Measurements from ENCODE around the gene LMCD1.

Gene LMCD1

DNA sequence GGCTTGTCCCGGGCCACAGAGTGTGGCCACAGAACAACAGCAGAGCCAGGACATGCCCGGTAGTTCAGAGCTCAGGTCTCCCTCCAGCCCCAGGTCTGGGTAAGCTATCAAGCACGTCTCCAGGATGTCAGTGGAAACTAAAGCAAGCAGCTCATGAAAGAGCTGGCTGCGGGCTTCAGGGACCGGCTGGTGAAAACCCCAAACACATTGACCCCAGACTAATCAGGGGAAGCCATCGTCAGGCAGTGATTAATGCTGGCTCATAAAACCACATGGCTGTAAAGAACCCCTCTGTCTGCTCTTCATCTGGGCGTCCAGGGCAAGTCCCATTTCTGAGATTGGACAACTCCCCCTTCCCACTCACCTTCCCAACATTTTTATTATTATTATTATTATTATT lies 37.8 kb downstream of the LMCD1 start:
- no peak for DNase-seq

DNA sequence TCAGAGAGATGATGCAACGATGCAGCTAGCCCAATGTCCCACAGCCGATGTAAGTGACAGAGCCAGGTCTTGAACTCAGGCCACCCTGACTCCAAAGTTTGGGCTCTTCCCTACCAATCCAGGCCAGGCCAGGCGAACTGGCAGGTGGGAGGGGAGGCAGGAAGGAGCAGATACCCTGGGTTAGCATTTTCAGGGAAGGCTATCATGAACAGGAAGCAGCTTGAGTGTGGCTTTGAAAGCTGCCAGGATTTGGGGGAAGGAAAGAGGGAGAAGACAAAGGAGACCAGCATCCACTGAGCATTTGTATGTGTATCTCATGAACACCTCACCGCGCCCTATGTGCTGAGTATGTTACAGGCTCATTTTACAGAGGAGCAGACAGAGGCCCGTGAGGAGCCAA lies 38.8 kb downstream of the LMCD1 start:
- no peak for DNase-seq

DNA sequence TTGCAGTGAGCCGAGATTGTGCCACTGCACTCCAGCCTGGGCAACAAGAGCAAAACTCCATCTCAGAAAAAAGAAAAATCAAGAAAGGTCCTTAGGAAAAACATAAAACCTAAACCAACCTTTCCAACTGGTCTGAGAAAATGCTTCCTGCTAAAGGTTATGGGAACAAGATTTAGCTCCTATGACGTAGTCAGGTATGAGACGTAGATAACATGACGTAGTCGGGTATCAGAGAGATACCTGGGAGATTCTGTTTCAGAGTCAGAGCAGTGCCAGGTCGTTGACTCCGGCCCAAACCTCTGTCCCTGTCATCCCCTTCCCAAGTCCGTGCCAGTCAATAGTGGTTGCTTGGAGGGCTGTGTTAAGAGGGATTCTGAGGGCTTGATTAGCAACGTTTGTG lies 39.9 kb downstream of the LMCD1 start:
- DNase-seq, result no peak

DNA sequence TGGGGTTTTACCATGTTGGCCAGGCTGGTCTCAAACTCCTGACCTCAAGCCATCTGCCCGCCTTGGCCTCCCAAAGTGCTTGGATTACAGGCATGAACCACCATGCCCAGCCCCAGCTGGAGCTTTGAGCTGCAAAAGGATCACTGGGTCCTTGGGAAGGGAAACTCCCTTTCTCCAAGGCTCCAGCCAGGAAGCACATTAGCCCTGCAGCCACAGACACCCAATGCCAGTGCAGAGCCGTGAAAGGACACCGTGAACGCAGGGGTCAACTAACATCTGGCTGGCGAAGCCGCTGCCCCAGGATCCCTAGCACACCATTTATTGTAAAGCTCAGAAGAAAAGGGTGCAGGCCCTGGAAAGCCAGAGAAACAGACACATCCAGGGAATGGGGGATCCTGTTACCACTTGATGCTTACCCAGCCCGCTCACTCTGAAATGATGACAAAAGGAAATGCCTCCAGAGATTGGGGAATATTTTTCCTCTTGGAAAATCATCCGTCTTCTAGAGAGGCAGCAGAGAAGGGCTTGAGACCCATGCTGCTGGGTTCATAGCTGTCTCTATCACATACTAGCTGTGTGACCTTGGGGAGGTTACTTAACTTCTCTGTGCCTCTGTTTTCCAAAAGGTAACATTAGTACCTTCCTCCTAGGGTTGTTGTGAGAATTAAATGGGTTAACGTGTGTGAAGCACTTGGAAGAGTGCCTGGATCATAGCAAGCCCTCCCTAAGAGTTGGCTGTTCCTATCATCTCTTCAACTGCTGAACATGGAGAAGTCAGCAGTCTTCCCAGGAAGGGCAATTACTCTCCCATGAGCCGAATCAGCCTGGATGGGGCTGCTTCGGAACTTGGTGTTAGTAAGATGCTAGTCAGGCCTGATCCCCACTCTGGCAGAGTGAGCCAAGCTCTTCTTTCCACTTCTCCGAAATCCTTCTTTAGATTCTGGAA lies 40.8 kb downstream of the LMCD1 start:
- no peak for DNase-seq

DNA sequence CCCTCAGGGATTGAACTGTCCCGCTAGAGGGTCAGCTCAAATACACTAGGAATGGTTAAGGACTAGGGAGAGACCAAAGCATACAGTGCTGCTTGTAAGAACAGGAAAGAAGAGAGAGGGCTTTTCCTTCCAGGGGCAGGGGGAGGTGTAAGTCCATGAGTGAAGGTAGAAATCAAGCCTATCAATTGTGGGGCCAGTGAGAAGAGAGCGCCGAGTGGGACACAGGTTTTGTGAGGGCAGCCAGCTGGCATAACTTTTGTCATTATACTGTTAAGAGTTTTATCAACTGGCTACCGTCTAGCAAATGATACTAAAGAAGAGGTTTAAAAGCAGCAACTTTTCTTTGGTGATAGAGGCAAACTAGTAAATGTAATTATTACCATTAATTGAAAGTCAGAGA lies 45.0 kb downstream of the LMCD1 start:
- no peak for DNase-seq

DNA sequence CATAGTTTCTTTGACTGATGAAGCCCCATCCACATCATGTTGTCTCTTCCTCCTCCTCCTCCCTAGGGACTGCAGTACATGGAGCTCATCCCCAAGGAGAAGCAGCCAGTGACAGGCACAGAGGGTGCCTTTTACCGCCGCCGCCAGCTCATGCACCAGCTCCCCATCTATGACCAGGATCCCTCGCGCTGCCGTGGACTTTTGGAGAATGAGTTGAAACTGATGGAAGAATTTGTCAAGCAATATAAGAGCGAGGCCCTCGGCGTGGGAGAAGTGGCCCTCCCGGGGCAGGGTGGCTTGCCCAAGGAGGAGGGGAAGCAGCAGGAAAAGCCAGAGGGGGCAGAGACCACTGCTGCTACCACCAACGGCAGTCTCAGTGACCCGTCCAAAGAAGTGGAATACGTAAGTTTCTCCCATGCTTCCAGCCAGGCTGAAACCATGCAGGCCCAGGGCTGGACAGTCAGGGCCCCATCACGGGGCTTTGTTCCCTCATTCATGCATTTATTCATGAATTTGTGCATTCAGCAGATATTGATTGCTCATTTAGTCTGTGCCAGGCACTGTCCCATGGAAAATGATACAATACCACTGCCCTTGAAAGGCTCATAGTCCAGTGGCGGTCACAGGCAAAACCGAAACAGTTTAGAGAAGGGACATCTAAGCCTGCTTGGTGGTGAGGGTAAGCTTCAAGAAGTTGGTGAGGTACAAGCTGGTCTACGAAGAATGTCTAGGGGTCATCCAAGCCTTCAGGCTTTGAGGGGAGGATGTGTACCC lies 47.1 kb downstream of the LMCD1 start:
- no peak for DNase-seq

DNA sequence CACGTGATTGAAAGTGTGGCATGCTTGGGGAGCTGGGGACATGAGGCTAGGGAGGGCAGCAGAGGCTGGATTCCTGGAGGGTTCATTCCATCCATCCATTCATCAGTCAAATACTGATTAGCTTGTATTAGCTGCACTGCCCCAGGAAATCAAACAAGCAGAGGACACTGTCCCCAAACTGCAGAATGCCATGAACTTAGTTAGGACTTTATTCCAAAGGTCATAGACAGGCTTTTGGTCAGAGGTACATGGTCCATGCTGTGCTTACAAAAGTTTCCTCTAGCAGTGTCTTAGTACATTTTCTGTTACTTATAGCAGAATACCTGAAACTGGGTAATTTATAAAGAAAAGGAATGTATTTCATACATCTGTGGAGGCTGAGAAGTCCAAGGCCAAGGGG lies 47.7 kb downstream of the LMCD1 start:
- DNase-seq, result no peak

DNA sequence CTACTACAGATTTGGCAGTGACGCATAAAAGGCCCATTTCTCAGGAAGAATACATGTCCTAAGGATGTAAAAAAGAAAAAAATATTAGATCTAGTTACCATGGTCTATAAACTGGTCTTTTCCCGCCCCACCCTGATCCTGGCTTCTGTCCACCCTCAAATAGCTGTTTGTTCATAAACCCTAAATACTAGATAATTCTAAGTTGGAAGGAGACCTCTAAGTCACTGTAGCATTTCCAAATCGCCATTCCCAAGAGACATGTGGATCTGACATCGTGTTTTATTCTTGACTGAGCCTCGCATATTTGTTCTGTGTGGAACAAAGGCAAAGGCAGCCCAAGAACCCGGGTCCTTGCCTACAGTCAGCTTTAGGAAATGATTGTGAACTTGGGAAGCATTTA lies 49.0 kb downstream of the LMCD1 start:
- no peak for DNase-seq

DNA sequence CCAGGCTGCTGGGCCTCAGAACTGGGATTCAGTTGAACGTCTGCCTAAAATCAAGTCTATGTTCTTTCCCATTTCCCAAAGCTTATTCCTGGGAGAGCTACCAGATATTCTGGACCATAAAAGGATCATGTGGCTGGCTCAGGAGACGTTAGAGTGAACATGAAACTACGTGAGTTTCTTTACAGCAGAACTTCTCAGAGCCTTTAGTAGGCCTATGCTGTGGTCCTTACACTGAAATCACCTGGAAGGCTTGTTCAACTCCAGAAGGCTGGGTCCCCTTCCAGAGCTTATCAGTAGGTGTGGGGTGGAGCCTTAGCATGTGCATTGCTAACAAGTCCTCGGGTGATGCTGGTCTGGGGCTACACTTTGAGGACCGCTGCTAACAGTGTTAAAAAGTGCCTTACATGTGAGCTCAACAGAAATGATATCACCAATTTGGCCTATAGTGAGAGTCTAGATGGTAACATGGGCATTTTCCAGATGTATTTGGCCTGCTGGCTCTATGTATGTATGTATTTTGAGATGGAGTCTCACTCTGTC lies 50.7 kb downstream of the LMCD1 start:
- no peak for DNase-seq

DNA sequence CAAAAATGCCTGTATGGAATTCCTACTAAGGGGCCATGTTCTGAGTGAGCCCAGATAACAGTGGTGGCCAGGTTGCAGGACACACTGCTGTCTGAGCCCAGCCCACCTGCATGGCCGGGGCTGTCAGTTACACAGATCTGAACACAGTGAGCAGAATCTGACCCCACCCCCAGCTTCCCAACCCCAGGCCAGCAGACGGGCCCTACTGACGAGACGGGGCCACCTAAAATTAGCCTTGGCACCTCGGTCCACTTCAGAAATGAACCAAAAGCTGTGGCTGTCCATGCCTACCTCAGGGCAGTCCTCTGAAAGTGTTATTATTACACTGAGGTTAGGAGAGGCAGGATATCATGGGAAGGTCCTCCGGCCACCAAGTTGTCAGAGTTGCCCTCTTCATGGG lies 51.8 kb downstream of the LMCD1 start:
- no peak for DNase-seq

DNA sequence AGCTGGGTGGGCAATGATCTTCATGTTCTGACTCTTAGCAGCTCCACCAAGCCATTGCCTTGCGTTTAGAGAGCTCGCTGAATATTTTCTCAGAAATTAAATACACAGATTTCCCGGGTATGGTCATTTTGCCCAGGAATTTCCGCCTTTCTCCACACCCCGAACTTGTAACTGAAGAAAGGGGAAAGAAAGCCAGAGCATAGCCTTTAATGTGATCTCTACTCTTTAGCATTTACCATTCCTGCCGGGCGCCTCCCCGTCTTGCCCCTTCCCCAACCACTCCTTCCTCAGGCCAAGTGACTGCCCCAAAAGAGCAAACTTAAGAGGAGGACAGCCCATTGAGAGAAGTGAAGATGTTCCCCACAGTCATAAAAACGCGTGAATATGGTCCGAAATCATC lies 53.1 kb downstream of the LMCD1 start:
- no peak for DNase-seq

DNA sequence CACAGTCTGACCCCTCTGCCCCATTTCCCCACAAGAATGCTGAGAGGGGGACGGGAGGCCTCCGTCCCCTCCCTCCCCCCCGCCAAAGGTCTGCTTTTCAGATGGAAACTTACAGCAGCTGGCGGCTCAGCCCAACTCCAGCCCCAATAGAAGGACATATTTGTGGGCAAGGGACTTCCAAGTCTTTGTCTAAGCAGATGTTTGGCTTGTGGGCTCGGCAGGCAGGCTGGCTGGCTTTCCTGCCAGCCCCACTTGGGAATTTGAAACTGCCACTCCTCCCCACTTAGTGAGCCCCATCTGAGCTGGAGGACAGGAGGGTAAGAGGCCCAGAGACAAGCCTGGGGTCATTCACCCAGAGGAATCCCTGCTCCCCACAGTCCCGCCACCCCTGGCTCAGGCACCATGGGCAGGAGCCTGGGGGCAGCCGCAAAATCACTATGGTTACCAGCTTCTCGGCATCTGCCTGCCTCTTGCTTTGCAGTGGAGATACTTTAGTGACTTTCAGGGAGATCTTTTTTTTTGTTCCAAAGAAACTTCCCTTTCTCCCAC lies 53.6 kb downstream of the LMCD1 start:
- DNase-seq, result no peak

DNA sequence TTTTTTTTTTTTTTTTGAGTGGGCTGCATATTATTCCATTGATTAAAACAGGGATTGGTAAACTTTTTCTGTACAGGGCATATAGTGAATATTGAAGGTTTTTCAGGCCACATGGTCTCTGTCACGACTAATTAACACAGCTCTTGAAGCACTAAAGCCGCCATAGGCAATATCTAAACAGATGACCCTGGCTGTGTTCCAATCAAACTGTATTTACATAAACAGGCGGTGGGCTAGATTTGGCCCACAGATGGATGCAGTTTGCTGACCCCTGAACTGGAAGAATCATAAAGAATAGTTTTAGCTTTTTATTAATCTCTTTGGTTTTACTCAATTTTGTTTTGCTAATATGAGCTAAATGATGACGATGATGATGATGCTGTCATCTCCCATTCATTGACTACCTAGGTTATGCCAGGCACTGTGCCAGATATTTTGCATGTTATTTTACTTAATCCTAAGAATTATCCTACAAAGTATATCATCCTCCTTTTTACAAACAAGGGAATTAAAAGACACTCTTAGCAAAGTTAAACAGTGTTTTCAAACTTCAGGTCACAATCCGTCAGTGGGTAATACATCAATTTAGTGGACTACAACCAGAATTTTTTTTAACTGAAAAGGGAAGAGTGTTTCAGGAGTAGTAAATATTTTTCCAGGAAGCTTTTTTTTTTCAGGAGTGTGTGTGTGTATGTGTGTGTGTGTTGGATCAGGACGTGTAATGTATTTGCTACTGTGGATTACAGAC lies 54.3 kb downstream of the LMCD1 start:
- DNase-seq, result no peak

DNA sequence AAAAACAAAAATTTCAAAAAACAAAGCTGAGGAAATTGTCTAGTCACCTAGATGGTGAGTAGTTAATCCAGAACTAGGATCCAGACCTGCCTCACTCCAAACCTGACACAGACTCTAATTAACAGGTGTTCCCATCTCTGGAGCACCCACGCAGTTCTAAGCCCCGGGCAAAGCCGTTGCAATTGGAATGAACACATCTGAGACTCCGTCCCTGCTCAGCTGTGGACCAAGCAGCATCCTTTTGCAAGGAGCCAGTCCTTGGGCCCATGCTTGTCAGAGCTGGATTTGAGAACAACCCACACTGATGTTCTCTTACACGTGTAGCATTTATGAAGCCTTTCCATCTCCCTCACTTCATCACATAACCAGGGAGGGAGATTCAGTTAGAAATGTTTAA lies 54.8 kb downstream of the LMCD1 start:
- no peak for DNase-seq

DNA sequence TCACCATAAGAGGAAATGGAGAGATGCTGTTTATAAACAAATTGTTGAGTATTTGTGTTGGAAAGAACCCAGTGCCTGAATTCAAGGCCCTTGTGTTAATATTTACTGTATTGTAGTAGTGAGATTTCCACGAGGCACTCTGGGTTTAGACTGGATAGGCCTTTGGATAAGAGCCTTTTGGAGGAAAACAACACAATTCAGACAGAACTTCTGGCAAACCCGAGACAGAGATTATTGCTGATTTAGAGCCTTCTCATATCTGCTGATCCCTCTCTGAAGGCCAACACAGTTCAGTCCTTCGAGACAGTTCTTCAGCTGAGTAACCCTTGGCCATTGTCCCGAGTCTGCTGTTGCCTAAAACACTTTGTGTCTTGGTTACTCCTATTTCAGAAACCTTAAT lies 55.7 kb downstream of the LMCD1 start:
- DNase-seq, result no peak

DNA sequence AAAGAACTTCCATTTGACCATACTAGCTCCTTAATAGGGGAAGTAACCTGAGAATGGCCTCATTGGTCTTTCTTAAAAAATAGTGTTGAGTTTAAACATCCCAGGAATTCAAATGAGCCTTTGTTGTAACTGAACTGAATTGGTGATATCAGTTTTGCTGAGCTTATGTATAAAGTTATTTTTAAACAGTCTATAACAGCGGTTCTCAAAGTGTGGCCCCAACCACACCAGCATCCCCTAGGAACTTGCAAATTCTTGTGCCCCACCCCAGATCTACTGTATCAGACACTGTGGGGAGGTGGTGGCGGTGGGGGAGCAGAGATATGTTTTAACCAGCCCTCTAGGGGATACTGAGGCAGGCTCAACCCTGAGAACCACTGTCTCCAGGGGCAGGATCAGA lies 57.0 kb downstream of the LMCD1 start:
- no peak for DNase-seq

DNA sequence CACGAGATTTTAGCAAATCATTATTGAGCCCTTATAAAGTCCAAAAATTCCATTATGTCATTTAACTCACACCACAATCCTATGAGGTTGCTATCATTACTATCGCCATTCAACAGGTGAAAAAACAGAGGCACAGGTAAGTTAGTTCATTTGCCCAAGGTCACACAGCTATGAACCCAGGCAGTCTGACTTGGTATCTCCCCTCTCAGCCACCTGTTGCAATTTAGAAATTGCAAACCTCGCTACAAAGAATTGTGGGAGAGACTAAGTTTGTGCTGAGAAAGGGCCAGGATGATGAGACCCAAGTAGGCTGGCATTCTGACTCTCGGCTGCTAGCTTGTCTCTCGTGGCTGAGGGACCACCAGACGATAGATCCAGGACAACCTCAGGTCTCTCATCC lies 57.7 kb downstream of the LMCD1 start:
- DNase-seq, result no peak

DNA sequence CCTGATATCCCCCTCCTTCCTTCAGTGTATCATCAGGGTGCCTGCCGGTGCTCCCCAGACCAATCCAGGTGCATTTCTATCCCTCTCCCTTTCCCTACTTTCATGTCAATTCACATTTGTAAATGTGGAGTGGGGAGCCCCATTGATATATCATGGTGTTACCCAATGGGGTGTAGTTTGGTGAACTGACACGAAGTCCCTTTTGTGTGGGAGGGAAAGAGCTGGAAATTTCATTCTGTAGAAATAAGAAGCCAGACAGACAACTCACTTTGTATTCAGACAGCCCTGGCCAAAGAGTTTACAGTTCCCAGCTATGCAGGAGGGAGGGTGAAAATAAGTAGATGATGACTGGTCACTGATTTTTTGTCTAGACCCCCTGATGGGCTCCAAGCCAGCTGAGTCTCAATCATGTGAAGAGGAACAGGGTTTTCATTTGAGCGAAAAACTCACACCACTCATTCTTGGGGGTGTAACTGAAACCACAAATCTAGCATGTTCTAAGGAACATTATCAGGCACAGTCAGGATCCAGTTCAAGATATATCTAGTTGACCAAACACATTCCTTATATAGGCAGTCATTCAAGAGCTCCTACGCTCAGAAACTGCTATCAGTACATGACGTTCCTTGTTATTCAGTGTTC lies 58.9 kb downstream of the LMCD1 start:
- no peak for DNase-seq

DNA sequence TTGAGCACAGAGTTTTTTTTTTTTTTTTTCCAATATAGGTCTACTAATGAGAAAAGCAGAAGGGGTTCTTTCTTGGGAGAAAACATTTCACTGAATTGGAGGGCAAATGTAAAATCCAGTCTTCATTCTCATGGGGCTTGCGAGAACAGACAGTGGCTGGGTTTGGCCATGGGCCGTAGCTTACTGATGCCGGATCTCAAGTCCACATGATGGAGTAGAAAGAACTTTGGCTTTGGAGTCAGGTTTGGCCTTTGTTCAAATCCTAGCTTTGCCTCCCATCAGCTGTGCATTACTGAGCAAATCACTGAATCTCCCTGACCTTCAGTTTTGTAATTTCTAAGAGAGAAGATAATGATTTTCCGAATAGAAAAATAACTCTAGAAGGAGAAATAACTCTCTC lies 59.7 kb downstream of the LMCD1 start:
- DNase-seq, result no peak

DNA sequence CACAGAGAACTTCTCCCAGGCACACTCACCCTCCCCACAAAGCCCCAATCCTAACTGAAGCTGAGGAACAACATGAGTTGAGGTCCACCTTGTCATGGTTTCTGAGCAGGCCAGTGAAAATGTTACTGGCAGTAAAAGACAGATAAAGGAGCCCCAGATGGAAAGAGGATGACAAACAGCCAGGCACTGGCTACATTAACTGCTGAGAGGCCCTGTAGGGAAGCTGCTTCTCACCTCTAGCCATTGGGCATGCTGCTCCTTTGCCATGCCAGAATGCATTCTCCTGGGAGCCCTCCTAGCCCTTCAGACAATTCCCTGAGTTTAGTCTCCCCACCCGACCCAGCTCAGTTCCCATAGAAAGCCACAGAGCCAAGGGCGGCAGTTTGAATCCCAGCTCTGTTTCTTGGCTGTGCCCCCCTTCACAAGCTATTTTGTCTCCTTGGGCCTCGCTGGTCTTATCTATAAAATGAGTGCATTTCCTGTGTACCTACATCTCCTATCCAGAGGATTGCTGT lies 60.5 kb downstream of the LMCD1 start:
- no peak for DNase-seq

DNA sequence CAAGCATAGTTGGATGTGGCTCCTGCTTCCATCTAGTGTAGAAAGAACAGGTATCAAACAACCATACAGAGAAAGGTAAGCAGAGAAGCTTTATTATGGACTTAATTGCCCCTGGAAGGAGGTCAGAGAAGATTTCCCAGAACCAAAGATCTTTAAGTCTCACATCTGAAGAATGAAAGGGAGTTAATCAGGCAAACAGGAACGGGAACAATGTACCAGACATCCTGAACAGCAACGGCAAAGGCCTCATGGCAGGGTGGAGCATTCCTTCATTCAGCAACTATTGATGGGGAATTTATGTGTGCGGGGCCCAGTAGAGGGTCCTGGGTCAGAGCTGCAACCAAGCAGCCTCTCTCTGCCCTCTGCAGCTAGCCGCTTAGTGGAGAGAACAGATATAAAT lies 61.5 kb downstream of the LMCD1 start:
- DNase-seq, result no peak

DNA sequence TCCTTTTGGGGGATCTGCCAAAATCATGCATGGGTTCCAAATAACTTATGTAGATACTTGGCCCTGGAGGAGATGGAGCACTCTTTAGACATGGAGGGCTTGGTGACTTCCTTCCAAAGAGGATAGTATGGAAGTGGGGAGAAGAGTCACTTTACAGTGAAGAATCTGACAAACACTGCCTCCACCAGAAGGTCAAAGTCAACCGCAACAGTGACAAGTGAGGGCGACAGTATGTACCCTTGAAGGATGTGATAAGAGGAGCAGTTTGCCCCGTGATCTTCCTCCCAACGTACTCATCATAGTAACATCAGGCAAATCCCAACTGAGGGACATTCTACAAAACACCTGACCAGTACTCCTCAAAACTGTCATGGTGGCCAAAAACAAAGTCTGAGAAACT lies 62.0 kb downstream of the LMCD1 start:
- DNase-seq, result no peak

All from activated gamma-delta T cell treated with Interleukin-2 at 50 U/mL for 16 hours (primary cell).